H9 (cell line): ENCODE measurements around the gene PHF12. TPM values are rescaled to one million over a fixed set of nuclear protein-coding genes. Genes with fewer than 3 reads are reported as not detected.

Experiments used
- DNase-seq: peaks from one replicate; pipeline ENCODE4 v3.0.0-alpha.2; 2017
- H2AFZ ChIP-seq: one replicate; pipeline ENCODE4 v1.6.1; 2013; ENCODE audit warnings: mild to moderate bottlenecking, low read length, control low read depth, moderate library complexity
- H2AK5ac ChIP-seq: 2 replicates; pipeline ENCODE4 v1.6.1; 2013; ENCODE audit warnings: low read length, control low read depth, mixed read lengths; ENCODE audit not compliant: insufficient read length
- H2BK120ac ChIP-seq: one replicate; pipeline ENCODE4 v1.6.1; 2013; ENCODE audit warnings: low read depth, mild to moderate bottlenecking, low read length, control low read depth, inconsistent platforms; ENCODE audit not compliant: poor library complexity, severe bottlenecking
- H2BK12ac ChIP-seq: 2 replicates; pipeline ENCODE4 v1.6.1; 2013; ENCODE audit warnings: low read length, control low read depth, mixed read lengths, low read depth; ENCODE audit not compliant: insufficient read length
- H2BK15ac ChIP-seq: 2 replicates; pipeline ENCODE4 v1.6.1; 2013; ENCODE audit warnings: low read depth, low read length, control low read depth
- H2BK20ac ChIP-seq: one replicate; pipeline ENCODE4 v1.6.1; 2013; ENCODE audit warnings: low read depth, mild to moderate bottlenecking, low read length, control low read depth, inconsistent platforms; ENCODE audit not compliant: poor library complexity, severe bottlenecking
- H2BK5ac ChIP-seq: 2 replicates; pipeline ENCODE4 v1.6.1; 2013; ENCODE audit warnings: low read length, control low read depth, mixed read lengths; ENCODE audit not compliant: insufficient read length
- H3K14ac ChIP-seq: 2 replicates; pipeline ENCODE4 v1.6.1; 2013; ENCODE audit warnings: low read length, control low read depth; ENCODE audit not compliant: insufficient read depth
- H3K18ac ChIP-seq: 2 replicates; pipeline ENCODE4 v1.6.1; 2013; ENCODE audit warnings: low read depth, mild to moderate bottlenecking, mixed read lengths, low read length, control low read depth; ENCODE audit not compliant: insufficient read length
- H3K23ac ChIP-seq: 2 replicates; pipeline ENCODE4 v1.6.1; 2013; ENCODE audit warnings: low read length, control low read depth, mixed read lengths, low read depth; ENCODE audit not compliant: insufficient read length
- H3K23me2 ChIP-seq: 2 replicates; pipeline ENCODE4 v1.6.1; 2013; ENCODE audit warnings: low read depth, mild to moderate bottlenecking, mixed read lengths, low read length, control low read depth; ENCODE audit not compliant: insufficient read length, poor library complexity, severe bottlenecking
- H3K27ac ChIP-seq: 2 replicates; pipeline ENCODE4 v1.5.1; 2013; ENCODE audit warnings: low read length, control low read depth, mixed read lengths, low read depth; ENCODE audit not compliant: insufficient read length
- H3K27me3 ChIP-seq: 2 replicates; pipeline ENCODE4 v1.6.1; 2013; ENCODE audit warnings: low read length, control low read depth, inconsistent platforms; ENCODE audit not compliant: insufficient read depth
- H3K4ac ChIP-seq: 2 replicates; pipeline ENCODE4 v1.6.1; 2013; ENCODE audit warnings: low read depth, mild to moderate bottlenecking, control low read depth, inconsistent platforms, low read length, moderate library complexity
- H3K4me1 ChIP-seq: 2 replicates; pipeline ENCODE4 v1.6.1; 2013; ENCODE audit warnings: low read length, control low read depth, inconsistent platforms; ENCODE audit not compliant: insufficient read depth
- H3K4me2 ChIP-seq: 2 replicates; pipeline ENCODE4 v1.6.1; 2013; ENCODE audit warnings: low read length, control low read depth, mixed read lengths; ENCODE audit not compliant: insufficient read length, insufficient read depth
- H3K56ac ChIP-seq: 2 replicates; pipeline ENCODE4 v1.6.1; 2013; ENCODE audit warnings: low read depth, mild to moderate bottlenecking, mixed read lengths, low read length, control low read depth; ENCODE audit not compliant: insufficient read length
- H3K79me1 ChIP-seq: 2 replicates; pipeline ENCODE4 v1.6.1; 2013; ENCODE audit warnings: low read depth, mild to moderate bottlenecking, moderate library complexity, low read length, control low read depth, inconsistent platforms; ENCODE audit not compliant: insufficient read depth, poor library complexity, severe bottlenecking
- H3K79me2 ChIP-seq: 2 replicates; pipeline ENCODE4 v1.6.1; 2013; ENCODE audit warnings: low read length, control low read depth, inconsistent platforms; ENCODE audit not compliant: insufficient read depth
- H3K9ac ChIP-seq: 2 replicates; pipeline ENCODE4 v1.6.1; 2013; ENCODE audit warnings: low read length, control low read depth, mixed read lengths; ENCODE audit not compliant: insufficient read length; ENCODE audit errors: extremely low read depth
- H3K9me3 ChIP-seq: one replicate; pipeline ENCODE4 v1.6.1; 2013; ENCODE audit warnings: low read depth, low read length, inconsistent platforms; ENCODE audit not compliant: control insufficient read depth
- H3T11ph ChIP-seq: one replicate; pipeline ENCODE4 v1.6.1; 2013; ENCODE audit warnings: mild to moderate bottlenecking, low read length, control low read depth, inconsistent platforms
- H4K20me1 ChIP-seq: one replicate; pipeline ENCODE4 v1.6.1; 2013; ENCODE audit not compliant: control insufficient read depth, insufficient read length, insufficient read depth
- H4K5ac ChIP-seq: 2 replicates; pipeline ENCODE4 v1.6.1; 2013; ENCODE audit warnings: low read depth, mild to moderate bottlenecking, mixed read lengths, low read length, control low read depth; ENCODE audit not compliant: insufficient read length
- H4K8ac ChIP-seq: replicated peaks from 2 replicates; pipeline ENCODE4 v1.6.1; 2013; ENCODE audit warnings: low read length, control low read depth, mixed read lengths, low read depth; ENCODE audit not compliant: insufficient read length
- H4K91ac ChIP-seq: 2 replicates; pipeline ENCODE4 v1.6.1; 2013; ENCODE audit warnings: low read depth, mild to moderate bottlenecking, moderate library complexity, mixed read lengths, low read length, control low read depth; ENCODE audit not compliant: insufficient read length
- H3K27ac Mint-ChIP-seq, 3 experiments: 2 replicates in 2 of 3; 3 replicates in 1 of 3; pipeline ENCODE4 v1.8.0; 2020 to 2021; ENCODE audit warnings: mixed read lengths in 3 of 3, mild to moderate bottlenecking in 1 of 3, moderate library complexity in 1 of 3
- H3K27me3 Mint-ChIP-seq: 2 replicates; pipeline ENCODE4 v1.8.0; 2021; ENCODE audit warnings: low read depth, mild to moderate bottlenecking, moderate library complexity, mixed read lengths
- H3K36me3 Mint-ChIP-seq, 3 experiments: 2 replicates in 2 of 3; 3 replicates in 1 of 3; pipeline ENCODE4 v1.8.0; 2020 to 2021; ENCODE audit warnings: low read depth in 3 of 3, mixed read lengths in 3 of 3; ENCODE audit not compliant: insufficient read depth in 1 of 3
- H3K4me1 Mint-ChIP-seq, 2 experiments: 2 replicates each; pipeline ENCODE4 v1.8.0; 2020; ENCODE audit warnings: mixed read lengths in 2 of 2
- H3K4me3 Mint-ChIP-seq, 2 experiments: 2 replicates in 1 of 2; 3 replicates in 1 of 2; pipeline ENCODE4 v1.8.0; 2020 to 2021; ENCODE audit warnings: mild to moderate bottlenecking in 2 of 2, mixed read lengths in 2 of 2, moderate library complexity in 1 of 2
- H3K9me3 Mint-ChIP-seq, 2 experiments: 2 replicates in 1 of 2; 3 replicates in 1 of 2; pipeline ENCODE4 v1.8.0; 2020; ENCODE audit warnings: mild to moderate bottlenecking in 2 of 2, mixed read lengths in 2 of 2, moderate library complexity in 1 of 2
- WGBS: extraction: QIAGEN DNeasy Blood & Tissue Kit; methylation state at CpG from one replicate; pipeline ENCODE4 v1.1.7; 2013; ENCODE audit warnings: missing lambda C conversion rate, low lambda C conversion rate, mixed read lengths; ENCODE audit not compliant: insufficient read length; ENCODE audit errors: extremely low coverage; 5-methylcytosine and 5-hydroxymethylcytosine counted together
- total RNA-seq: library from RNA; stranded (reverse); gene quantifications from 2 replicates; pipeline ENCODE4 v1.2.1, GENCODE V29; 2021
- TF ChIP-seq, protein P1 (sequence below): fragments of 200-600 bp; sonication (generic); conservative IDR thresholded peaks from 3 replicates; pipeline ENCODE4 v1.8.0; 2021; ENCODE audit warnings: antibody characterized with exemption, mild to moderate bottlenecking

Gene PHF12
- total RNA-seq, 1 experiment from 2014 or later: 62.1 TPM

DNA sequence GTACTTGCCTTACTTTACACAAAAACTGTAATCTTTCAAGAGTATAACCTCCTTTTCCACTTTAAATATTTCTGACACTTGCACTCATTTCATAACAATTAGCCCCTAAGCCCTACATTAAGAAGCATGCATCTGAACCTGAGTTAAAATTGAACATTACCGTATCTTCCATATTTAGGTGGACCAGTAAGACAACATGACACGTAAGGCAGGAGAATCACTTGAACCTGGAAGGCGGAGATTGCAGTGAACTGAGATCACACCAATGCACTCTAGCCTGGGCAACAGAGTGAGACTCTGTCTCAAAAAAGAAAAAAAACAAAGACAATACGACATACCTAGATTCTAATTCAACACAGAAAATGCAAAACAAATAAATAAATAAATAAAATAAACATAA is 7.0 kb downstream of the PHF12 start:
- Mint-ChIP-seq H3K4me3 (no peak overlapping the region), H3K4me1 (peaks cover 38 to 40% of the 10 kb centered on the region in 2 experiments), H3K9me3 (no peaks in the 10 kb centered on the region), H3K36me3 (peaks cover 18 to 68% (median 53%) of the 10 kb centered on the region in 3 experiments; a peak in 6 of 7 replicates), H3K27me3 (no peaks in the 10 kb centered on the region), H3K27ac (no peak overlapping the region)
- Histone ChIP-seq H3K23me2 (peaks cover 4% of the 10 kb centered on the region), H3K4me1 (no peaks in the 10 kb centered on the region), H3K9ac (no peak overlapping the region), H2BK15ac (no peak overlapping the region), H4K8ac (no peak overlapping the region), H2BK120ac (no peak overlapping the region), H2AK5ac (no peak overlapping the region), H3T11ph (no peak overlapping the region), H3K18ac (no peak overlapping the region), H4K20me1 (no peaks in the 10 kb centered on the region), H3K27ac (no peak overlapping the region), H3K79me2 (peaks cover 68% of the 10 kb centered on the region), H3K14ac (no peak overlapping the region), H3K23ac (no peak overlapping the region), H3K4me2 (no peak overlapping the region), H4K5ac (no peak overlapping the region), H3K27me3 (no peaks in the 10 kb centered on the region), H2BK12ac (no peak overlapping the region), H3K4ac (no peak overlapping the region), H3K9me3 (no peaks in the 10 kb centered on the region), H2AFZ (no peak overlapping the region), H2BK20ac (no peak overlapping the region), H3K79me1 (peaks cover 6% of the 10 kb centered on the region), H2BK5ac (no peak overlapping the region), H3K56ac (no peak overlapping the region), H4K91ac (no peak overlapping the region)
- no CpG with 5 or more reads among the region's 4 CpGs for WGBS
- TF ChIP-seq, protein P1, sequence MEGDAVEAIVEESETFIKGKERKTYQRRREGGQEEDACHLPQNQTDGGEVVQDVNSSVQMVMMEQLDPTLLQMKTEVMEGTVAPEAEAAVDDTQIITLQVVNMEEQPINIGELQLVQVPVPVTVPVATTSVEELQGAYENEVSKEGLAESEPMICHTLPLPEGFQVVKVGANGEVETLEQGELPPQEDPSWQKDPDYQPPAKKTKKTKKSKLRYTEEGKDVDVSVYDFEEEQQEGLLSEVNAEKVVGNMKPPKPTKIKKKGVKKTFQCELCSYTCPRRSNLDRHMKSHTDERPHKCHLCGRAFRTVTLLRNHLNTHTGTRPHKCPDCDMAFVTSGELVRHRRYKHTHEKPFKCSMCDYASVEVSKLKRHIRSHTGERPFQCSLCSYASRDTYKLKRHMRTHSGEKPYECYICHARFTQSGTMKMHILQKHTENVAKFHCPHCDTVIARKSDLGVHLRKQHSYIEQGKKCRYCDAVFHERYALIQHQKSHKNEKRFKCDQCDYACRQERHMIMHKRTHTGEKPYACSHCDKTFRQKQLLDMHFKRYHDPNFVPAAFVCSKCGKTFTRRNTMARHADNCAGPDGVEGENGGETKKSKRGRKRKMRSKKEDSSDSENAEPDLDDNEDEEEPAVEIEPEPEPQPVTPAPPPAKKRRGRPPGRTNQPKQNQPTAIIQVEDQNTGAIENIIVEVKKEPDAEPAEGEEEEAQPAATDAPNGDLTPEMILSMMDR: no peak
- DNase-seq: no peak
